HepG2 (cell line): Measurements from ENCODE around the gene TTLL10. TPM values are rescaled to one million over a fixed set of nuclear protein-coding genes. Genes with fewer than 3 reads are reported as not detected.

Source experiments
- CHD2 ChIP-seq: IDR thresholded peaks from 2 replicates; pipeline ENCODE4 v1.6.1; 2011; ENCODE audit warnings: low read depth, low read length, improper control_type of control experiment
- ETV5 ChIP-seq: IDR thresholded peaks from 2 replicates; pipeline ENCODE4 v1.6.1; 2018; ENCODE audit warnings: missing biosample characterization, missing genetic modification reagents, inconsistent platforms, borderline replicate concordance
- FOSL1 ChIP-seq: sonication (generic); formaldehyde crosslinking; IDR thresholded peaks from 2 replicates; pipeline ENCODE4 v1.9.0; 2021; ENCODE audit warnings: missing genetic modification reagents, borderline replicate concordance
- FOXA3 ChIP-seq: IDR thresholded peaks from 2 replicates; pipeline ENCODE4 v1.6.1; 2016; ENCODE audit warnings: missing genetic modification reagents, missing compliant biosample characterization
- FOXK2 ChIP-seq: fragments of 450-650 bp; IDR thresholded peaks from 2 replicates; pipeline ENCODE4 v1.6.1; 2016
- GTF2F1 ChIP-seq: fragments of 150-350 bp; IDR thresholded peaks from 2 replicates; pipeline ENCODE4 v1.6.1; 2014; ENCODE audit warnings: low read length
- HMG20A ChIP-seq: IDR thresholded peaks from 2 replicates; pipeline ENCODE4 v1.6.1; 2016; ENCODE audit warnings: borderline replicate concordance
- MED1 ChIP-seq: sonication (generic); formaldehyde crosslinking; IDR thresholded peaks from 2 replicates; pipeline ENCODE4 v1.4.0; 2020; ENCODE audit warnings: missing genetic modification reagents
- MEIS1 ChIP-seq: sonication (generic); formaldehyde crosslinking; IDR thresholded peaks from 2 replicates; pipeline ENCODE4 v1.9.0; 2021; ENCODE audit warnings: mild to moderate bottlenecking, missing genetic modification reagents, moderate library complexity, borderline replicate concordance
- NFE2L2 ChIP-seq: fragments of 150-350 bp; IDR thresholded peaks from 2 replicates; pipeline ENCODE4 v1.6.1; 2014; ENCODE audit warnings: low read length
- NONO ChIP-seq, 2 experiments: fragments of 450-650 bp in 1 of 2; sonication (generic) in 1 of 2; formaldehyde crosslinking in 1 of 2; IDR thresholded peaks in 1 of 2; conservative IDR thresholded peaks in 1 of 2; 2 replicates each; pipeline versions ENCODE4 v1.6.1 to v1.8.0; 2017 to 2022; ENCODE audit warnings: mild to moderate bottlenecking in 1 of 2, missing genetic modification reagents in 1 of 2, moderate library complexity in 1 of 2
- RAD51 ChIP-seq: fragments of 450-650 bp; IDR thresholded peaks from 2 replicates; pipeline ENCODE4 v1.6.1; 2016; ENCODE audit warnings: borderline replicate concordance
- RNF2 ChIP-seq: fragments of 450-650 bp; conservative IDR thresholded peaks from 2 replicates; pipeline ENCODE4 v1.6.1; 2016; ENCODE audit warnings: low read depth
- TBL1XR1 ChIP-seq: fragments of 150-350 bp; IDR thresholded peaks from 2 replicates; pipeline ENCODE4 v1.6.1; 2014; ENCODE audit warnings: borderline replicate concordance, low read length; ENCODE audit not compliant: partially characterized antibody
- TBX3 ChIP-seq: fragments of 450-650 bp; IDR thresholded peaks from 2 replicates; pipeline ENCODE4 v1.6.1; 2017; ENCODE audit warnings: antibody characterized with exemption, mild to moderate bottlenecking, inconsistent platforms, borderline replicate concordance
- TGIF2 ChIP-seq: IDR thresholded peaks from 2 replicates; pipeline ENCODE4 v1.6.1; 2016; ENCODE audit warnings: control low read depth, missing compliant biosample characterization
- ZFP41 ChIP-seq: sonication (generic); formaldehyde crosslinking; IDR thresholded peaks from 2 replicates; pipeline ENCODE4 v1.4.0; 2020; ENCODE audit warnings: mild to moderate bottlenecking, missing genetic modification reagents, borderline replicate concordance
- ZMYM2 ChIP-seq: sonication (generic); formaldehyde crosslinking; IDR thresholded peaks from 2 replicates; pipeline ENCODE4 v1.8.0; 2022; ENCODE audit warnings: mild to moderate bottlenecking, missing genetic modification reagents
- ZMYM4 ChIP-seq: sonication (generic); formaldehyde crosslinking; IDR thresholded peaks from 2 replicates; pipeline ENCODE4 v1.8.1; 2023; ENCODE audit warnings: mild to moderate bottlenecking, missing genetic modification reagents
- ZNF253 ChIP-seq: sonication (generic); formaldehyde crosslinking; IDR thresholded peaks from 2 replicates; pipeline ENCODE4 v1.8.0; 2022; ENCODE audit warnings: mild to moderate bottlenecking, missing genetic modification reagents, borderline replicate concordance
- ZNF256 ChIP-seq: sonication (generic); formaldehyde crosslinking; conservative IDR thresholded peaks from 2 replicates; pipeline ENCODE4 v1.4.0; 2020; ENCODE audit warnings: missing genetic modification reagents
- ZNF33B ChIP-seq: sonication (generic); formaldehyde crosslinking; IDR thresholded peaks from 2 replicates; pipeline ENCODE4 v1.5.1; 2020; ENCODE audit warnings: mild to moderate bottlenecking, missing genetic modification reagents
- ZNF546 ChIP-seq: sonication (generic); formaldehyde crosslinking; conservative IDR thresholded peaks from 2 replicates; pipeline ENCODE4 v1.8.1; 2023; ENCODE audit warnings: mild to moderate bottlenecking, missing genetic modification reagents
- ZNF746 ChIP-seq: sonication (generic); formaldehyde crosslinking; IDR thresholded peaks from 2 replicates; pipeline ENCODE4 v1.8.0; 2022; ENCODE audit warnings: mild to moderate bottlenecking, missing genetic modification reagents
- polyA plus RNA-seq, 8 experiments: library from polyadenylated mRNA; depleted of rRNA in 3 of 8; stranded (reverse) in 7 of 8; unstranded in 1 of 8; fragments of >200 nt; fragmentation: Illumina TruSeq in 4 of 8; extraction: Trizol in 4 of 8; gene quantifications; 2 replicates each; pipeline versions ENCODE4 v1.2.1 to v1.2.3, GENCODE V29; 2011 to 2016; ENCODE audit warnings: low read depth in 4 of 8, missing spikeins in 1 of 8, mixed read lengths in 1 of 8; ENCODE audit not compliant: insufficient read depth in 1 of 8
- total RNA-seq, 5 experiments: library from RNA; depleted of rRNA; stranded (reverse); fragments of >200 nt; fragmentation: Illumina TruSeq; extraction: Trizol; gene quantifications; 2 replicates each; pipeline ENCODE4 v1.2.3, GENCODE V29; 2016; ENCODE audit warnings: low read depth in 1 of 5
- TF ChIP-seq, protein P1 (sequence below): sonication (generic); formaldehyde crosslinking; IDR thresholded peaks from 2 replicates; pipeline ENCODE4 v1.4.0; 2020; ENCODE audit warnings: mild to moderate bottlenecking, missing genetic modification reagents, borderline replicate concordance
- TF ChIP-seq, protein P2 (sequence below): sonication (generic); formaldehyde crosslinking; IDR thresholded peaks from 2 replicates; pipeline ENCODE4 v1.4.0; 2020; ENCODE audit warnings: missing genetic modification reagents
- TF ChIP-seq, protein P3 (sequence below): sonication (generic); formaldehyde crosslinking; IDR thresholded peaks from 2 replicates; pipeline ENCODE4 v1.4.0; 2020; ENCODE audit warnings: mild to moderate bottlenecking, missing genetic modification reagents

The TTLL10 gene
- total and polyA plus RNA-seq, 2 of the 13 experiments (the other 11 are each of a cell fraction or from before 2014, with no cell fraction given): not detected

DNA sequence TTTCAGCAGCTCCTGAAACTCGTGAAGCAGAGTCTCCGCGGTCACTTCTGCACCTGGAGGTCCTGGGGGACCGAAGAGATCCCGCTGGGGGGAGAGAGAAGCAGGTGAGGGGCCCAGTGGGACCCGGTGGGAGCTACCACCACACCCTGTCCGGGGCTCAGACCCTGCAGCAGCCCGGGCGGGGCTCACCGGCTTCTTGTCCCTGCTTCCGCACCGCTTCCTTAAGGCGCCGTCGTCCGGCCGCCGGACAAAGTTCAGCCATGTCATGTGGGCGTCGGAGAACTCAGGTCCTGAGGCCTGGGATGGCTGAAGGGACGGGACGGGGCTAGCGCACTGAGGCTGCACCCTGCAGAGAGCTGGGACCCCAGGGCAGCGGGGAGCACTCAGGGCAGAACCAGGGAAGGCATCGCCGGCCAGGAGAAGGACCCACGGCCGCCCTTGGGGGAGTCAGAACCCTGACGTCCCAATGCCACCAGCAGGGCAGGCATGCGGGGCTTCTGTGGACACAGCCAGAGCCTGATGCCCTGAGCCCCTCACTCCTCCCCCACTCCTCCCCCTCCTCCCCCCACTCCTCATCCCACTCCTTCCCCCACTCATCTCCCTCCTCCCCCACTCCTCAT, 70.6 kb downstream of the TTLL10 start (continued):
- TF ChIP-seq, protein P1, sequence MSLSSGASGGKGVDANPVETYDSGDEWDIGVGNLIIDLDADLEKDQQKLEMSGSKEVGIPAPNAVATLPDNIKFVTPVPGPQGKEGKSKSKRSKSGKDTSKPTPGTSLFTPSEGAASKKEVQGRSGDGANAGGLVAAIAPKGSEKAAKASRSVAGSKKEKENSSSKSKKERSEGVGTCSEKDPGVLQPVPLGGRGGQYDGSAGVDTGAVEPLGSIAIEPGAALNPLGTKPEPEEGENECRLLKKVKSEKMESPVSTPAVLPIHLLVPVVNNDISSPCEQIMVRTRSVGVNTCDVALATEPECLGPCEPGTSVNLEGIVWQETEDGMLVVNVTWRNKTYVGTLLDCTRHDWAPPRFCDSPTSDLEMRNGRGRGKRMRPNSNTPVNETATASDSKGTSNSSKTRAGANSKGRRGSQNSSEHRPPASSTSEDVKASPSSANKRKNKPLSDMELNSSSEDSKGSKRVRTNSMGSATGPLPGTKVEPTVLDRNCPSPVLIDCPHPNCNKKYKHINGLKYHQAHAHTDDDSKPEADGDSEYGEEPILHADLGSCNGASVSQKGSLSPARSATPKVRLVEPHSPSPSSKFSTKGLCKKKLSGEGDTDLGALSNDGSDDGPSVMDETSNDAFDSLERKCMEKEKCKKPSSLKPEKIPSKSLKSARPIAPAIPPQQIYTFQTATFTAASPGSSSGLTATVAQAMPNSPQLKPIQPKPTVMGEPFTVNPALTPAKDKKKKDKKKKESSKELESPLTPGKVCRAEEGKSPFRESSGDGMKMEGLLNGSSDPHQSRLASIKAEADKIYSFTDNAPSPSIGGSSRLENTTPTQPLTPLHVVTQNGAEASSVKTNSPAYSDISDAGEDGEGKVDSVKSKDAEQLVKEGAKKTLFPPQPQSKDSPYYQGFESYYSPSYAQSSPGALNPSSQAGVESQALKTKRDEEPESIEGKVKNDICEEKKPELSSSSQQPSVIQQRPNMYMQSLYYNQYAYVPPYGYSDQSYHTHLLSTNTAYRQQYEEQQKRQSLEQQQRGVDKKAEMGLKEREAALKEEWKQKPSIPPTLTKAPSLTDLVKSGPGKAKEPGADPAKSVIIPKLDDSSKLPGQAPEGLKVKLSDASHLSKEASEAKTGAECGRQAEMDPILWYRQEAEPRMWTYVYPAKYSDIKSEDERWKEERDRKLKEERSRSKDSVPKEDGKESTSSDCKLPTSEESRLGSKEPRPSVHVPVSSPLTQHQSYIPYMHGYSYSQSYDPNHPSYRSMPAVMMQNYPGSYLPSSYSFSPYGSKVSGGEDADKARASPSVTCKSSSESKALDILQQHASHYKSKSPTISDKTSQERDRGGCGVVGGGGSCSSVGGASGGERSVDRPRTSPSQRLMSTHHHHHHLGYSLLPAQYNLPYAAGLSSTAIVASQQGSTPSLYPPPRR (CRISPR knock-in tag): no peak
- TF ChIP-seq ZMYM4: no peak
- TF ChIP-seq HMG20A: no peak
- TF ChIP-seq ZMYM2 (CRISPR knock-in tag): peak; percentile 40; the same call in 1 of the 2 replicates
- TF ChIP-seq MED1 (CRISPR knock-in tag): no peak
- no peak for TF ChIP-seq FOXA3 (CRISPR knock-in tag)
- no peak for TF ChIP-seq TBX3
- no peak for TF ChIP-seq FOXK2
- no peak for TF ChIP-seq MEIS1 (CRISPR knock-in tag)
- no peak for TF ChIP-seq ZNF746 (CRISPR knock-in tag)
- no peak for TF ChIP-seq ZFP41 (CRISPR knock-in tag)
- TF ChIP-seq FOSL1: no peak
- TF ChIP-seq ZNF253 (CRISPR knock-in tag): no peak
- TF ChIP-seq, protein P2, sequence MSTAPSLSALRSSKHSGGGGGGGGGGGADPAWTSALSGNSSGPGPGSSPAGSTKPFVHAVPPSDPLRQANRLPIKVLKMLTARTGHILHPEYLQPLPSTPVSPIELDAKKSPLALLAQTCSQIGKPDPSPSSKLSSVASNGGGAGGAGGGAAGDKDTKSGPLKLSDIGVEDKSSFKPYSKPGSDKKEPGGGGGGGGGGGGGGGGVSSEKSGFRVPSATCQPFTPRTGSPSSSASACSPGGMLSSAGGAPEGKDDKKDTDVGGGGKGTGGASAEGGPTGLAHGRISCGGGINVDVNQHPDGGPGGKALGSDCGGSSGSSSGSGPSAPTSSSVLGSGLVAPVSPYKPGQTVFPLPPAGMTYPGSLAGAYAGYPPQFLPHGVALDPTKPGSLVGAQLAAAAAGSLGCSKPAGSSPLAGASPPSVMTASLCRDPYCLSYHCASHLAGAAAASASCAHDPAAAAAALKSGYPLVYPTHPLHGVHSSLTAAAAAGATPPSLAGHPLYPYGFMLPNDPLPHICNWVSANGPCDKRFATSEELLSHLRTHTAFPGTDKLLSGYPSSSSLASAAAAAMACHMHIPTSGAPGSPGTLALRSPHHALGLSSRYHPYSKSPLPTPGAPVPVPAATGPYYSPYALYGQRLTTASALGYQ (CRISPR knock-in tag): no peak
- TF ChIP-seq ZNF546 (CRISPR knock-in tag): no peak
- TF ChIP-seq, protein P3, sequence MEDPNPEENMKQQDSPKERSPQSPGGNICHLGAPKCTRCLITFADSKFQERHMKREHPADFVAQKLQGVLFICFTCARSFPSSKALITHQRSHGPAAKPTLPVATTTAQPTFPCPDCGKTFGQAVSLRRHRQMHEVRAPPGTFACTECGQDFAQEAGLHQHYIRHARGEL (CRISPR knock-in tag): no peak
- TF ChIP-seq ZNF33B (CRISPR knock-in tag): no peak
- no peak for TF ChIP-seq ETV5 (CRISPR knock-in tag)
- no peak for TF ChIP-seq CHD2
- TF ChIP-seq RAD51: no peak
- TF ChIP-seq GTF2F1: no peak
- TF ChIP-seq RNF2: no peak
- TF ChIP-seq TBL1XR1: no peak
- no peak for TF ChIP-seq TGIF2 (CRISPR knock-in tag)
- no peak for TF ChIP-seq NFE2L2
- TF ChIP-seq NONO (IDR thresholded peaks at IDR 0.05): no peak
- 0 out of 2 replicates have a peak, but pooled peaks have one; percentile 3 for TF ChIP-seq NONO (CRISPR knock-in tag; conservative IDR thresholded peaks at IDR 0.05)
- TF ChIP-seq ZNF256: no peak
